Erythroblast (primary cell): ENCODE results near the gene RAC3.

Source experiments
- DNase-seq, 2 experiments: peaks; one replicate each; lab custom pipeline; 2025; lab: John Stamatoyannopoulos, UW
- GATA1 ChIP-seq: IDR thresholded peaks from 2 replicates; pipeline ENCODE4 v1.6.1; 2011; ENCODE audit warnings: low read depth, mild to moderate bottlenecking, control low read depth, low read length, moderate library complexity
- POLR2A ChIP-seq: IDR thresholded peaks from 2 replicates; pipeline ENCODE4 v1.6.1; 2011; ENCODE audit warnings: mild to moderate bottlenecking, low read length

RAC3 gene

GRCh38 chr17:82031303-82031884 is at the start of gene RAC3:
Gene RAC3, plus strand, starts transcription at chr17:82031678. Its CDS starts 84 bp downstream, at chr17:82031762.
- TF ChIP-seq POLR2A: no peak
- no peak for TF ChIP-seq GATA1
- peak; percentile 54 to 60 for DNase-seq

- TF ChIP-seq POLR2A (no peak), GATA1 (no peak)
- DNase-seq: no peak
Observed at GRCh38 chr17:81983011-81983638, 48.4 kb upstream of the RAC3 start.

- DNase-seq: no peak
- TF ChIP-seq GATA1 (no peak), POLR2A (no peak)
Observed at GRCh38 chr17:81983639-81984373, 47.7 kb upstream of the RAC3 start.

GRCh38 chr17:81984773-81985410 is 46.6 kb upstream of the RAC3 start:
- no peak for DNase-seq
- TF ChIP-seq POLR2A (no peak), GATA1 (no peak)

GRCh38 chr17:81986606-81987005 is 44.9 kb upstream of the RAC3 start:
- no peak for TF ChIP-seq POLR2A
- no peak for DNase-seq

GRCh38 chr17:81987161-81987770 is 44.2 kb upstream of the RAC3 start:
- no peak for DNase-seq
- TF ChIP-seq GATA1 (no peak), POLR2A (no peak)

GRCh38 chr17:81990836-81991683 is 40.4 kb upstream of the RAC3 start:
- DNase-seq: no peak
- TF ChIP-seq GATA1: no peak
- TF ChIP-seq POLR2A: no peak

GRCh38 chr17:81991684-81992305 is 39.7 kb upstream of the RAC3 start:
- DNase-seq: peak; percentile 53 to 56
- TF ChIP-seq POLR2A: no peak

GRCh38 chr17:81992306-81993102 is 39.0 kb upstream of the RAC3 start:
- DNase-seq: no peak
- TF ChIP-seq GATA1: no peak
- no peak for TF ChIP-seq POLR2A

GRCh38 chr17:81993729-81994592 is 37.5 kb upstream of the RAC3 start:
- no peak for TF ChIP-seq POLR2A
- no peak for TF ChIP-seq GATA1
- no peak for DNase-seq
